ENCODE measurements around the gene ENTPD8.

GRCh38 chr9:137484551-137485315 lies 43.6 kb upstream of the ENTPD8 start:
- TF ChIP-seq POLR2A (IDR thresholded peaks at IDR 0.05) (no peak), CTCF (IDR thresholded peaks at IDR 0.05) (no peak), EP300 (IDR thresholded peaks at IDR 0.05) (no peak)

Data from sigmoid colon (tissue), 4 donors.